Measurements from ENCODE around the gene TFF3.

Gene TFF3

GRCh38 chr21:42352441-42353095, 37.4 kb upstream of the TFF3 start:
- no peaks in the 10 kb centered on the region for H4K20me1 ChIP-seq (ENCODE audit: low read depth, low read length)
- no peak overlapping the region for H3K9ac ChIP-seq (ENCODE audit: low read length)
- H3K4me2 ChIP-seq (ENCODE audit: low read depth, low read length, poor library complexity, severe bottlenecking), result no peak overlapping the region
- H3K9me3 ChIP-seq (ENCODE audit: insufficient read depth, low read length), result no peaks in the 10 kb centered on the region
- H3K4me3 ChIP-seq (ENCODE audit: insufficient read depth, low read length, poor library complexity, severe bottlenecking), result no peak overlapping the region
- no peaks in the 10 kb centered on the region for H3K27me3 ChIP-seq (ENCODE audit: low read length)
- H3F3A ChIP-seq (ENCODE audit: insufficient read depth), result no peaks in the 10 kb centered on the region
- no peaks in the 10 kb centered on the region for H3K79me2 ChIP-seq (ENCODE audit: insufficient read depth, low read length)
- no peaks in the 10 kb centered on the region for H3K9me2 ChIP-seq (replicated peaks; ENCODE audit: insufficient read depth, low read length)
- no peaks in the 10 kb centered on the region for H3K36me3 ChIP-seq (ENCODE audit: low read length)
- TF ChIP-seq EZH2phosphoT487 (conservative IDR thresholded peaks at IDR 0.05; ENCODE audit: low read length), result no peak
- no peak for TF ChIP-seq CTCF (IDR thresholded peaks at IDR 0.05; ENCODE audit: insufficient read depth, low read length, poor library complexity, severe bottlenecking)
- H3K27ac ChIP-seq (ENCODE audit: low read depth, low read length), result no peak overlapping the region
- no peak overlapping the region for H2AFZ ChIP-seq (ENCODE audit: low read depth, low read length, severe bottlenecking)

- Histone ChIP-seq H3K79me2 (ENCODE audit: insufficient read depth, low read length) (no peaks in the 10 kb centered on the region), H4K20me1 (ENCODE audit: low read depth, low read length) (no peaks in the 10 kb centered on the region), H3K27ac (ENCODE audit: low read depth, low read length) (no peak overlapping the region), H3K9ac (ENCODE audit: low read length) (no peak overlapping the region), H3K9me3 (ENCODE audit: insufficient read depth, low read length) (no peaks in the 10 kb centered on the region), H3K36me3 (ENCODE audit: low read length) (no peaks in the 10 kb centered on the region), H3F3A (ENCODE audit: insufficient read depth) (no peaks in the 10 kb centered on the region), H3K9me2 (replicated peaks; ENCODE audit: insufficient read depth, low read length) (no peaks in the 10 kb centered on the region), H2AFZ (ENCODE audit: low read depth, low read length, severe bottlenecking) (no peak overlapping the region), H3K4me2 (ENCODE audit: low read depth, low read length, poor library complexity, severe bottlenecking) (no peak overlapping the region), H3K27me3 (ENCODE audit: low read length) (no peaks in the 10 kb centered on the region), H3K4me3 (ENCODE audit: insufficient read depth, low read length, poor library complexity, severe bottlenecking) (no peak overlapping the region)
- TF ChIP-seq EZH2phosphoT487 (conservative IDR thresholded peaks at IDR 0.05; ENCODE audit: low read length), result no peak
- TF ChIP-seq CTCF (IDR thresholded peaks at IDR 0.05; ENCODE audit: insufficient read depth, low read length, poor library complexity, severe bottlenecking), result no peak
These were observed 36.6 kb upstream of the TFF3 start for GRCh38 chr21:42351626-42352440.

- Histone ChIP-seq H2AFZ (ENCODE audit: low read depth, low read length, severe bottlenecking) (no peak within 1 kb of the TSS), H3K9me2 (replicated peaks; ENCODE audit: insufficient read depth, low read length) (no peaks in the 10 kb centered on the region), H3K9me3 (ENCODE audit: insufficient read depth, low read length) (no peaks in the 10 kb centered on the region), H4K20me1 (ENCODE audit: low read depth, low read length) (no peaks in the 10 kb centered on the region), H3F3A (ENCODE audit: insufficient read depth) (no peaks in the 10 kb centered on the region), H3K79me2 (ENCODE audit: insufficient read depth, low read length) (no peaks in the 10 kb centered on the region), H3K9ac (ENCODE audit: low read length) (no peak within 1 kb of the TSS), H3K36me3 (ENCODE audit: low read length) (no peaks in the 10 kb centered on the region), H3K27me3 (ENCODE audit: low read length) (no peaks in the 10 kb centered on the region), H3K4me2 (ENCODE audit: low read depth, low read length, poor library complexity, severe bottlenecking) (no peak within 1 kb of the TSS), H3K27ac (ENCODE audit: low read depth, low read length) (no peak within 1 kb of the TSS), H3K4me3 (ENCODE audit: insufficient read depth, low read length, poor library complexity, severe bottlenecking) (no peak within 1 kb of the TSS)
- no peak for TF ChIP-seq EZH2phosphoT487 (conservative IDR thresholded peaks at IDR 0.05; ENCODE audit: low read length)
- TF ChIP-seq CTCF (IDR thresholded peaks at IDR 0.05; ENCODE audit: insufficient read depth, low read length, poor library complexity, severe bottlenecking), result no peak
These were observed 35.8 kb upstream of the TFF3 start, which contains the start of gene TFF2 for GRCh38 chr21:42350927-42351426. Gene TFF2, minus strand, starts transcription at chr21:42350994. Its CDS starts 37 bp downstream, at chr21:42350957.

All from SU-DHL-6 (cell line).